CD4-positive, alpha-beta T cell treated with Interleukin-2 at 100 ng/mL for 4 hours (primary cell): ENCODE results near the gene MS4A10.
"Not testable (repeated sequence)": the region's sequence is repeated elsewhere in the genome, so short reads cannot be mapped to it uniquely, and the experiment has no call there.

ENCODE experiments used
- DNase-seq: peaks from one replicate; pipeline ENCODE4 v3.0.0-alpha.2; 2020; ENCODE audit warnings: low spot score

MS4A10 gene

GRCh38 chr11:60788401-60789125 is 3.4 kb downstream of the MS4A10 start:
- DNase-seq = no peak

- DNase-seq = no peak
These were observed 5.6 kb downstream of the MS4A10 start for GRCh38 chr11:60790726-60791125.

- no peak for DNase-seq
These were observed 6.2 kb downstream of the MS4A10 start for GRCh38 chr11:60791153-60791933.

GRCh38 chr11:60792521-60792920 is 7.4 kb downstream of the MS4A10 start:
- DNase-seq = no peak

GRCh38 chr11:60795291-60795690 is 10.2 kb downstream of the MS4A10 start:
- DNase-seq = no peak

GRCh38 chr11:60797846-60798630 is 12.9 kb downstream of the MS4A10 start:
- no peak for DNase-seq

- DNase-seq = no peak
These were observed 13.5 kb downstream of the MS4A10 start for GRCh38 chr11:60798631-60799030.

GRCh38 chr11:60801194-60801593 is 16.1 kb downstream of the MS4A10 start:
- no peak for DNase-seq

GRCh38 chr11:60803273-60803936 is 18.3 kb downstream of the MS4A10 start:
- no peak for DNase-seq

- no peak for DNase-seq
These were observed 24.1 kb downstream of the MS4A10 start for GRCh38 chr11:60809249-60809648.

- DNase-seq = no peak
These were observed 24.6 kb downstream of the MS4A10 start for GRCh38 chr11:60809691-60810090.

GRCh38 chr11:60810151-60810550 is 25.0 kb downstream of the MS4A10 start:
- DNase-seq = no peak

- DNase-seq = no peak
These were observed 25.4 kb downstream of the MS4A10 start for GRCh38 chr11:60810569-60810968.

- DNase-seq = no peak
These were observed 28.2 kb downstream of the MS4A10 start for GRCh38 chr11:60813324-60813723.

- no peak for DNase-seq
These were observed 29.0 kb downstream of the MS4A10 start for GRCh38 chr11:60814112-60814511.

- no peak for DNase-seq
These were observed 31.5 kb downstream of the MS4A10 start for GRCh38 chr11:60816590-60817157.

GRCh38 chr11:60818057-60818456 is 32.9 kb downstream of the MS4A10 start:
- no peak for DNase-seq

GRCh38 chr11:60821827-60822599 is 36.9 kb downstream of the MS4A10 start:
- DNase-seq = no peak

GRCh38 chr11:60823745-60824306 is 38.7 kb downstream of the MS4A10 start:
- DNase-seq = not testable (repeated sequence)

- no peak for DNase-seq
These were observed 40.0 kb downstream of the MS4A10 start for GRCh38 chr11:60825118-60825517.

GRCh38 chr11:60825790-60826189 is 40.7 kb downstream of the MS4A10 start:
- DNase-seq = no peak
